GM12878 (cell line): ENCODE measurements around the gene LGALS9. TPM values are rescaled to one million over a fixed set of nuclear protein-coding genes. Genes with fewer than 3 reads are reported as not detected.

Experiments used
- ATAC-seq: fragments of 200-7000 bp; cut with Tn5 transposase; 3 replicates; pipeline ENCODE4 v1.9.1; 2020; ENCODE audit warnings: mild to moderate bottlenecking, moderate library complexity
- BruUV-seq: library from RNA; stranded (reverse); fragments of 400-500 nt; replicated peaks from 2 replicates; lab custom pipeline; 2021; lab: Mats Ljungman, UMichigan
- CTCF ChIA-PET: fragments of 300-600 bp; sonication (Branson Sonifier 250); formaldehyde crosslinking; extraction: SDS; loops from one replicate; lab custom pipeline; 2021; ENCODE audit warnings: inconsistent platforms; lab: Yijun Ruan, JAX
- POLR2A ChIA-PET: fragments of 350-600 bp; formaldehyde crosslinking; extraction: SDS; loops from one replicate; lab custom pipeline; 2021; ENCODE audit warnings: inconsistent platforms; lab: Charles Lee
- RAD21 ChIA-PET: fragments of 300-600 bp; sonication (Branson Sonifier 250); formaldehyde crosslinking; loops from one replicate; lab custom pipeline; 2023; ENCODE audit warnings: antibody characterized with exemption; ENCODE audit not compliant: unreplicated experiment; lab: Charles Lee
- SMC1A ChIA-PET: fragments of 300-600 bp; sonication (Branson Sonifier 250); formaldehyde crosslinking; loops from one replicate; lab custom pipeline; 2023; ENCODE audit not compliant: unreplicated experiment, uncharacterized antibody; lab: Charles Lee
- DNase-seq: peaks from one replicate; pipeline ENCODE4 v3.0.0-alpha.2; 2011; ENCODE audit warnings: low read depth, low spot score
- FAIRE-seq: peaks from 3 replicates; lab custom pipeline; 2011; peaks lifted over from hg19 to GRCh38; lab: Jason Lieb, UNC
- H2AFZ ChIP-seq: 2 replicates; pipeline ENCODE4 v1.6.0; 2011; ENCODE audit warnings: low read depth, low read length, control low read depth; ENCODE audit not compliant: control insufficient read depth
- H3K27ac ChIP-seq: 2 replicates; pipeline ENCODE4 v1.5.1; 2011; ENCODE audit warnings: control low read depth; ENCODE audit not compliant: control insufficient read depth, insufficient read depth
- H3K27me3 ChIP-seq, 2 experiments: replicated peaks in 1 of 2; 2 replicates each; pipeline versions ENCODE4 v1.6.0 to v1.6.1; 2011; ENCODE audit warnings: low read length in 1 of 2; ENCODE audit not compliant: control insufficient read depth in 2 of 2, insufficient read depth in 2 of 2
- H3K36me3 ChIP-seq, 2 experiments: 2 replicates each; pipeline ENCODE4 v1.5.1; 2011; ENCODE audit warnings: low read length in 1 of 2; ENCODE audit not compliant: control insufficient read depth in 2 of 2, insufficient read depth in 2 of 2
- H3K4me1 ChIP-seq: 2 replicates; pipeline ENCODE4 v1.6.1; 2011; ENCODE audit warnings: mild to moderate bottlenecking, low read length, moderate library complexity, mixed read lengths; ENCODE audit not compliant: control insufficient read depth, insufficient read depth
- H3K4me2 ChIP-seq: 2 replicates; pipeline ENCODE4 v1.6.0; 2011; ENCODE audit warnings: control low read depth; ENCODE audit not compliant: control insufficient read depth, insufficient read depth
- H3K4me3 ChIP-seq: fragments of 200-600 bp; sonication (generic); 2 replicates; pipeline ENCODE4 v1.5.1; 2016
- H3K79me2 ChIP-seq: 2 replicates; pipeline ENCODE4 v1.6.0; 2011; ENCODE audit warnings: low read length; ENCODE audit not compliant: control insufficient read depth, insufficient read depth
- H3K9ac ChIP-seq: 2 replicates; pipeline ENCODE4 v1.8.0; 2011; ENCODE audit warnings: low read length, control low read depth, mixed read lengths; ENCODE audit not compliant: control insufficient read depth, insufficient read depth
- H3K9me3 ChIP-seq: replicated peaks from 3 replicates; pipeline ENCODE4 v1.5.1; 2011; ENCODE audit warnings: mild to moderate bottlenecking, low read length; ENCODE audit not compliant: control insufficient read depth, insufficient read depth
- H4K20me1 ChIP-seq: 2 replicates; pipeline ENCODE4 v1.6.0; 2011; ENCODE audit not compliant: control insufficient read depth, insufficient read depth
- BACH1 ChIP-seq: fragments of 450-650 bp; IDR thresholded peaks from 2 replicates; pipeline ENCODE4 v1.6.1; 2017; ENCODE audit warnings: mild to moderate bottlenecking, borderline replicate concordance
- BRCA1 ChIP-seq: IDR thresholded peaks from 2 replicates; pipeline ENCODE4 v1.6.1; 2011; ENCODE audit warnings: low read depth, low read length, improper control_type of control experiment
- IKZF1 ChIP-seq: fragments of 450-650 bp; conservative IDR thresholded peaks from 2 replicates; pipeline ENCODE4 v1.6.1; 2017; ENCODE audit warnings: antibody characterized with exemption, mild to moderate bottlenecking
- JUNB ChIP-seq: IDR thresholded peaks from 2 replicates; pipeline ENCODE4 v1.6.1; 2016; ENCODE audit warnings: antibody characterized with exemption, mild to moderate bottlenecking
- KLF5 ChIP-seq: fragments of 450-650 bp; IDR thresholded peaks from 2 replicates; pipeline ENCODE4 v1.6.1; 2014; ENCODE audit warnings: mild to moderate bottlenecking; ENCODE audit not compliant: partially characterized antibody
- MYC ChIP-seq: IDR thresholded peaks from 2 replicates; pipeline ENCODE4 v1.6.1; 2011; ENCODE audit warnings: mild to moderate bottlenecking, low read length, moderate library complexity, inconsistent platforms; ENCODE audit not compliant: insufficient read depth, insufficient replicate concordance, insufficient read length, severe bottlenecking
- NR2F1 ChIP-seq: fragments of 450-650 bp; conservative IDR thresholded peaks from 2 replicates; pipeline ENCODE4 v1.6.1; 2017; ENCODE audit warnings: mild to moderate bottlenecking
- RELB ChIP-seq: fragments of 450-650 bp; IDR thresholded peaks from 2 replicates; pipeline ENCODE4 v1.6.1; 2017; ENCODE audit warnings: low read depth, mild to moderate bottlenecking, moderate library complexity
- SP1 ChIP-seq: IDR thresholded peaks from one replicate; pipeline ENCODE4 v1.6.1; 2011; ENCODE audit warnings: low read depth, low read length
- STAT1 ChIP-seq: fragments of 450-650 bp; conservative IDR thresholded peaks from 2 replicates; pipeline ENCODE4 v1.6.1; 2014; ENCODE audit warnings: antibody characterized with exemption, mild to moderate bottlenecking
- TAF1 ChIP-seq: IDR thresholded peaks from 2 replicates; pipeline ENCODE4 v1.6.1; 2011; ENCODE audit warnings: mild to moderate bottlenecking, low read depth, low read length, borderline replicate concordance
- YBX1 ChIP-seq: fragments of 450-650 bp; IDR thresholded peaks from 2 replicates; pipeline ENCODE4 v1.6.1; 2016; ENCODE audit warnings: antibody characterized with exemption
- ZSCAN29 ChIP-seq: fragments of 450-650 bp; IDR thresholded peaks from 2 replicates; pipeline ENCODE4 v1.6.1; 2017; ENCODE audit warnings: mild to moderate bottlenecking, moderate library complexity
- WGBS: methylation state at CpG from one replicate; pipeline ENCODE4 v1.1.6; 2016; ENCODE audit warnings: low lambda C conversion rate; ENCODE audit not compliant: insufficient replicate concordance, insufficient coverage; ENCODE audit errors: missing lambda C conversion rate; 5-methylcytosine and 5-hydroxymethylcytosine counted together
- in situ Hi-C: fragments of 300-500 bp; cut with MboI; formaldehyde crosslinking; loops from 9 replicates; pipeline ENCODE4 v1.14.3; 2018; ENCODE audit warnings: mixed read lengths
- intact Hi-C: fragments of 100-400 bp; cut with micrococcal nuclease; formaldehyde crosslinking; loops from one replicate; pipeline ENCODE4 v1.14.2; 2022; ENCODE audit not compliant: unreplicated experiment
- polyA plus RNA-seq, 11 experiments: library from polyadenylated mRNA; depleted of rRNA in 4 of 11; unstranded in 6 of 11; stranded (reverse) in 5 of 11; fragments of >200 nt; fragmentation: Nextera tagmentation in 4 of 11; fragmentation: Illumina TruSeq in 1 of 11; extraction: Ambion mirVana in 4 of 11; extraction: Trizol in 1 of 11; gene quantifications; 1 replicate in 1 of 11; 2 replicates in 10 of 11; pipeline versions ENCODE4 v1.2.1 to v1.2.3, GENCODE V29; 2011 to 2016; ENCODE audit warnings: inconsistent platforms in 2 of 11, missing spikeins in 2 of 11, low read depth in 1 of 11
- total RNA-seq, 4 experiments: library from RNA; depleted of rRNA in 3 of 4; stranded (reverse); fragments of >200 nt in 3 of 4; fragmentation: Illumina TruSeq in 1 of 4; extraction: Trizol in 1 of 4; gene quantifications; 2 replicates each; pipeline versions ENCODE4 v1.2.1 to v1.2.3, GENCODE V29; 2013 to 2021
- TF ChIP-seq, protein P1 (sequence below): IDR thresholded peaks from 2 replicates; pipeline ENCODE4 v1.6.1; 2012; ENCODE audit warnings: mild to moderate bottlenecking, low read depth, low read length

LGALS9 gene
- total and polyA plus RNA-seq, 10 of the 15 experiments (the other 5 are each of a cell fraction or from before 2014, with no cell fraction given), result 22.5 to 294 (median 155) TPM

DNA sequence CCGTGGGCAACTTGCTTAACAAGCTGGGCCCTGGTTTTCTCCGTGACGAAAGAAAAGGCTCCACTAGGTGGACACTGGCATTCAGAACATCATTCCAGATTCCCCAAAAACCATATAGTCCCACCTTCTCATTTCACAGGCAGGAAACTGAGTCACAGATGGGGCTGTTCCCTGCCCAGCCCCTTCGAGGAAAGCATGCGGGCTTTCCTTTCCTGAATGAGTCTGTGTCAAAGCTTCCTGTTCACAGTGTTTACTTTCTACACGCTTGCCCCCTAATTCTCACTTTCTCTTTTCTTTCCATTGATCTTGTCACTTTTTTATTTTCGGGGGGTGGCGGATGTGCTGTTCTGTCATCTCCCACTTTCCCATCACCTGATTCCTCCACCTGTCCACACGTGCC is 10.3 kb upstream of the LGALS9 start:
- ChIA-PET RAD21 (interaction anchor here (0.9 kb wide), 1 partner anchor 17 kb away, joined by 3 read pairs; no protein-coding TSS in a partner anchor), SMC1A (interaction anchor here (1.2 kb wide), 2 partner anchors 11 to 19 kb away, joined by 3 read pairs; no protein-coding TSS in a partner anchor), CTCF (interaction anchor here (1.0 to 1.4 kb wide), 2 partner anchors 21 to 32 kb away, joined by 3 to 4 read pairs; no protein-coding TSS in a partner anchor), POLR2A (no interaction called here)
- ATAC-seq, result no peak
- H3K79me2 ChIP-seq, result no peaks in the 10 kb centered on the region
- BruUV-seq, result no TSS peak
- H2AFZ ChIP-seq, result no peak overlapping the region
- no peak overlapping the region for H3K4me2 ChIP-seq
- no peak for DNase-seq
- no peak for TF ChIP-seq RELB
- H3K4me3 ChIP-seq, result no peak overlapping the region
- no peak overlapping the region for H3K27ac ChIP-seq
- FAIRE-seq, result no peak
- no peaks in the 10 kb centered on the region for H3K27me3 ChIP-seq
- no peaks in the 10 kb centered on the region; the same call in 2 of the 3 replicates for H3K9me3 ChIP-seq
- WGBS, result 58% methylated on average over 9 of the region's 9 CpGs
- H3K4me1 ChIP-seq, result peaks cover 5% of the 10 kb centered on the region; the same call in 1 of the 2 replicates
- H3K9ac ChIP-seq, result no peak overlapping the region
- intact Hi-C loops, result no loop called here
- H3K36me3 ChIP-seq, result peaks cover 19 to 47% of the 10 kb centered on the region in 2 experiments
- in situ Hi-C loops, result no loop called here
- no peaks in the 10 kb centered on the region for H4K20me1 ChIP-seq

GRCh38 chr17:27621536-27621935 is 9.5 kb upstream of the LGALS9 start:
- no peak overlapping the region for H3K27ac ChIP-seq
- RAD21 ChIA-PET, result no interaction called here
- ATAC-seq (no peak), DNase-seq (no peak), FAIRE-seq (no peak)
- H3K79me2 ChIP-seq, result no peaks in the 10 kb centered on the region
- peaks cover 19 to 46% of the 10 kb centered on the region in 2 experiments for H3K36me3 ChIP-seq
- POLR2A ChIA-PET, result no interaction called here
- CTCF ChIA-PET, result interaction anchor here (1.0 to 1.4 kb wide), 2 partner anchors 22 to 31 kb away, joined by 3 to 4 read pairs; no protein-coding TSS in a partner anchor
- WGBS, result 88% methylated on average over 4 of the region's 4 CpGs
- no TSS peak for BruUV-seq
- no peaks in the 10 kb centered on the region; the same call in 2 of the 3 replicates for H3K9me3 ChIP-seq
- H3K4me3 ChIP-seq, result no peak overlapping the region
- SMC1A ChIA-PET, result no interaction called here
- intact Hi-C loops (no loop called here), in situ Hi-C loops (no loop called here)
- no peaks in the 10 kb centered on the region for H4K20me1 ChIP-seq
- H2AFZ ChIP-seq, result no peak overlapping the region
- no peak overlapping the region for H3K9ac ChIP-seq
- H3K4me1 ChIP-seq, result peaks cover under 1% of the 10 kb centered on the region; the same call in 1 of the 2 replicates
- H3K4me2 ChIP-seq, result no peak overlapping the region
- H3K27me3 ChIP-seq, result no peaks in the 10 kb centered on the region
- TF ChIP-seq YBX1 (no peak), JUNB (no peak), TAF1 (no peak), STAT1 (no peak), SP1 (no peak), BRCA1 (no peak), ZSCAN29 (no peak), IKZF1 (no peak), KLF5 (no peak), NR2F1 (no peak), BACH1 (no peak), MYC (no peak)
- TF ChIP-seq, protein P1, sequence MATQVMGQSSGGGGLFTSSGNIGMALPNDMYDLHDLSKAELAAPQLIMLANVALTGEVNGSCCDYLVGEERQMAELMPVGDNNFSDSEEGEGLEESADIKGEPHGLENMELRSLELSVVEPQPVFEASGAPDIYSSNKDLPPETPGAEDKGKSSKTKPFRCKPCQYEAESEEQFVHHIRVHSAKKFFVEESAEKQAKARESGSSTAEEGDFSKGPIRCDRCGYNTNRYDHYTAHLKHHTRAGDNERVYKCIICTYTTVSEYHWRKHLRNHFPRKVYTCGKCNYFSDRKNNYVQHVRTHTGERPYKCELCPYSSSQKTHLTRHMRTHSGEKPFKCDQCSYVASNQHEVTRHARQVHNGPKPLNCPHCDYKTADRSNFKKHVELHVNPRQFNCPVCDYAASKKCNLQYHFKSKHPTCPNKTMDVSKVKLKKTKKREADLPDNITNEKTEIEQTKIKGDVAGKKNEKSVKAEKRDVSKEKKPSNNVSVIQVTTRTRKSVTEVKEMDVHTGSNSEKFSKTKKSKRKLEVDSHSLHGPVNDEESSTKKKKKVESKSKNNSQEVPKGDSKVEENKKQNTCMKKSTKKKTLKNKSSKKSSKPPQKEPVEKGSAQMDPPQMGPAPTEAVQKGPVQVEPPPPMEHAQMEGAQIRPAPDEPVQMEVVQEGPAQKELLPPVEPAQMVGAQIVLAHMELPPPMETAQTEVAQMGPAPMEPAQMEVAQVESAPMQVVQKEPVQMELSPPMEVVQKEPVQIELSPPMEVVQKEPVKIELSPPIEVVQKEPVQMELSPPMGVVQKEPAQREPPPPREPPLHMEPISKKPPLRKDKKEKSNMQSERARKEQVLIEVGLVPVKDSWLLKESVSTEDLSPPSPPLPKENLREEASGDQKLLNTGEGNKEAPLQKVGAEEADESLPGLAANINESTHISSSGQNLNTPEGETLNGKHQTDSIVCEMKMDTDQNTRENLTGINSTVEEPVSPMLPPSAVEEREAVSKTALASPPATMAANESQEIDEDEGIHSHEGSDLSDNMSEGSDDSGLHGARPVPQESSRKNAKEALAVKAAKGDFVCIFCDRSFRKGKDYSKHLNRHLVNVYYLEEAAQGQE, result no peak
